ENCODE results near the gene FAM237A. TPM values are rescaled to one million over a fixed set of nuclear protein-coding genes. Genes with fewer than 3 reads are reported as not detected.
A peak's percentile ranks its signal among the peaks of the same experiment; 100 is the strongest.

Gene FAM237A
- total RNA-seq, 4 donors from 2014 or later, result not detected

DNA sequence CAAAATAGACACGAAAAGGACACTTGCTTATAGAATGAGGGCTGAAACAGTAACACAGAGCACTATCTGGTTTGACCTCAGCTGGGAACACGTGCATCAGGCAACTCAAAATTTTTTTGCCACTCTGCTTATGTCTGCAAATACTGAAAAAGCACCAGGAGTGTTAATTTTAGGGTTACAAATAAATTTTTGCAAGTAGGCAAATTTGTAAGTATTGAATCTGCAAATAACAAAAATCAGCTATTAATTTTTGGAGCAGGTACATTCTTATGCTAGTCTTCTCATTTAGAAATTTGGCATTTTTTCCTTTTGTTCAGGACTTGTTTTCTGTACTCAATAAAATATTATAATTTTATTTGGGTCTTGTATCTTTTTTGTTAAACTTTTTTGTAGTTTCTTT lies 46.2 kb downstream of the FAM237A start:
- no peak for ATAC-seq (ENCODE audit: low FRiP score)
- TF ChIP-seq, protein P1, sequence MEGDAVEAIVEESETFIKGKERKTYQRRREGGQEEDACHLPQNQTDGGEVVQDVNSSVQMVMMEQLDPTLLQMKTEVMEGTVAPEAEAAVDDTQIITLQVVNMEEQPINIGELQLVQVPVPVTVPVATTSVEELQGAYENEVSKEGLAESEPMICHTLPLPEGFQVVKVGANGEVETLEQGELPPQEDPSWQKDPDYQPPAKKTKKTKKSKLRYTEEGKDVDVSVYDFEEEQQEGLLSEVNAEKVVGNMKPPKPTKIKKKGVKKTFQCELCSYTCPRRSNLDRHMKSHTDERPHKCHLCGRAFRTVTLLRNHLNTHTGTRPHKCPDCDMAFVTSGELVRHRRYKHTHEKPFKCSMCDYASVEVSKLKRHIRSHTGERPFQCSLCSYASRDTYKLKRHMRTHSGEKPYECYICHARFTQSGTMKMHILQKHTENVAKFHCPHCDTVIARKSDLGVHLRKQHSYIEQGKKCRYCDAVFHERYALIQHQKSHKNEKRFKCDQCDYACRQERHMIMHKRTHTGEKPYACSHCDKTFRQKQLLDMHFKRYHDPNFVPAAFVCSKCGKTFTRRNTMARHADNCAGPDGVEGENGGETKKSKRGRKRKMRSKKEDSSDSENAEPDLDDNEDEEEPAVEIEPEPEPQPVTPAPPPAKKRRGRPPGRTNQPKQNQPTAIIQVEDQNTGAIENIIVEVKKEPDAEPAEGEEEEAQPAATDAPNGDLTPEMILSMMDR (IDR thresholded peaks at IDR 0.05), result no peak

DNA sequence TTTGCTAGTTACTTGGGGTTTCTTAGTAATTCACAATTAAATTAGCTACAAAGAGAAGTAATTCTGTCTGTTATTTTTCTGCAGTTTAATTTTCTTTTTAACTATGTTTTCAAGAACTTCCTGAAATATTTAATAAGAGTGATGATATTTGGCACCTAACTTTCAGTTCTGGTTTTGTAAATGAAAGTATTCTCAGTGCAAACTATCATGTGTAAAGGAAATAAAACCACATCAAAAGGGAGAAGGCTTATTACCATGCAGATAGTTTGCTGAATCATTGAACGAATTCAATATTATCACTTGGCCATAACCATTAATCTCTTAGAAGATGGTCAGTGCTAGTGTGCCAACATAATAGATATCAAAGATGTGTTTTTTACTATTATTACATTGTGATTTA lies 46.7 kb downstream of the FAM237A start:
- DNase-seq (ENCODE audit: low spot score), result no peak
- TF ChIP-seq, protein P1 (IDR thresholded peaks at IDR 0.05), result no peak
- no peak for ATAC-seq (ENCODE audit: low FRiP score)

More for the DNA sequence above, 46.2 kb downstream of the FAM237A start:
- DNase-seq (ENCODE audit: low spot score), result no peak

DNA sequence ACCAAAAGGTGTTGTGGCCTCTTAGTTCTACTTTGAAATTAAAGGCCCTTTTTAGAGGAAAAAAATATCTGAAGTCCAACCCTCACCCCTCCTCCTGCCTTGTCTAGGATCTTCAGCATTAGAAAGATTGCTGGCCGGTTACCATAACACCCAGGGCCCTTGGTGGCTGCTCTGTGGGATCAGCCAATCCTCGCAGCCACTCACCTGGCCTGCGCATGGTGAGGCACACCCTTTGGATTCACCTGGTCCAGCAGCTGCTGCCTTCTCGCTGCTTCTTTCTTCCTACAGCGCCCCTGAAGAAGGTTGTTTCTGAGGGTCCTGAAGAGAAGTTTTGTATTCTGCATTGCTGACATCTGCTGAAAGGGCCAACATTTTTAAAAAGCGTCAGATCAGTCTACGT lies 50.7 kb downstream of the FAM237A start:
- TF ChIP-seq, protein P1 (IDR thresholded peaks at IDR 0.05), result no peak
- DNase-seq (ENCODE audit: low spot score) (no peak), ATAC-seq (ENCODE audit: low FRiP score) (no peak)

DNA sequence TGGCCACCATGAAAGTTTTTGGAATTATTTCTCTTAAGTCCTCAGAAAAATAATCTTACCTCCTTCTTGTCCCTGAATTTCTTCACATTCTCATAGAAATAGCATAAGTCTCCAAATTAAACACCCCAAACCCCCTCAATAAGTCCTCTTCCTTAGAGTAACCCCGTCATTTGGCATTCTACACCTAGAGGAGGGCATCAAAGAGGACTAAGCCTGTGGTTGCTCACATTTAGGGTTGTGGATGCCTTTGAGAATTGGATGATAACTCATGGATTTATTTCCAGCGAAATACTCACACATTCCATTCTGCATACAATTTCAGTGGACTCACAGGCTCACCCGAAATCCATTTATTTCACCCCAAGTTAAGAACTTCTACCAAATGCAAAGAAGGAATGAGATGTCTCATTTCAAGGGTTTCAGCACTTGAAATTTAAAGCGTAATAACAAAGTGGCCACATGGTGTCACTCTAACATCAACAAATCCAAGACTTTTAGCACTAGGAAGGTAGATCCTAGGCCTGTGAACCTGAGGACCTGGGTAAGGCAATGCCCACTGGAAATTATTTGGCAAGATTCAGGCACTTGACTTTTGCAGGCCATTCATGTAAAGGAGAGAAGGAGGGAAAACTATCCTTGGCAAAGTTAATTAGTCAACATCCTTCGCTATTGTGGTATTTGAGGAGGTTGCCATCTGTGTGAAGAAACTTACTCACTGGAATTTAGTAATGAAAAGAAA lies 51.3 kb downstream of the FAM237A start:
- TF ChIP-seq, protein P1 (IDR thresholded peaks at IDR 0.05), result no peak
- peak; percentile 62 for ATAC-seq (ENCODE audit: low FRiP score)
- no peak for DNase-seq (ENCODE audit: low spot score)

DNA sequence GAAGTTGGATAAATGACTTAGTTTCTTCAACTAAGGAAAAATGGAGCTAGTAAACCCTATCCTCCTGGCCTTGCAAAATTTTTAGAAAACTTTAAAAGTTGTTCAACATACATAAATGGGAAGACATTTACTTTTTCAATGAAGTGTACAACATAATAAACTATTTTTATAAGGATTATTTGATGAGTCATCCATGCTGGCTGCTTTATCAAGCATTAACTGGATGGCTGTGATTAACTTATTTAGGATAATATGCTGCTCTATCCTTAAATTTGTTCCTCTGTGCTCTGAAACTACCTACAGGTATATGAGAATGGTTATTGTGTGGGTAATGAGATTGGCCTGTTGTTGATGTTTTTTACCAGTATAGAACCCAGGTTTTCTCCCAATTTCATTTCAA lies 54.6 kb downstream of the FAM237A start:
- DNase-seq (ENCODE audit: low spot score), result no peak
- TF ChIP-seq, protein P1 (IDR thresholded peaks at IDR 0.05), result no peak
- no peak for ATAC-seq (ENCODE audit: low FRiP score)

DNA sequence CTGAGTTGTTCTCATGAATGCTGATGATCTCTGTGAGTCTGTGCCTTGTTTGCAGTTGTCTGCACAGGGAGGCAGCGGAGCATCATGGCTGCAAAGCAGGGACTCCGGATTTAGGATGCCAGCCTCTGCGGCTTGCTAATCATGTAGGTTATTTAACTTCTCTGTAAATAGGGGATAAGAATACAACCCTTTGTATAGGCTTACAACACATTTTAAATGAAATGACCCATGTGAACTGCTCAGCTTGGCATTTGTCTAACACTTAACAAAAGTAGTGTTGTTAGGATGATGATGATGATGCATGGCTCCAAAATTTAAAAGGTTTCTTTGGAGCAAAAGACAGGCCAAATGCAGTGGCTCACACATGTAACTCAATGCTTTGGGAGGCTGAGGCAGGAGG lies 56.5 kb downstream of the FAM237A start:
- TF ChIP-seq, protein P1 (IDR thresholded peaks at IDR 0.05), result no peak
- DNase-seq (ENCODE audit: low spot score), result no peak
- ATAC-seq (ENCODE audit: low FRiP score), result no peak

Other genes starting within 250 kb of the FAM237A start
- gene ADAM23, start 199.0 kb upstream of the FAM237A start, total RNA-seq, result 1 to 10 TPM in 2 of 4 donors, under 1 TPM in 2; 0.37 to 4.6 (median 2.2) TPM
- not detected for gene DYTN, start 75.9 kb downstream of the FAM237A start, total RNA-seq
- gene MDH1B, start 122.8 kb downstream of the FAM237A start, total RNA-seq, result 1 to 10 TPM in 2 of 4 donors, under 1 TPM in 1, not detected in 1; 0.63 to 3.3 (median 1.2) TPM
- gene FASTKD2, start 123.1 kb downstream of the FAM237A start, total RNA-seq, result 10 to 100 TPM; 27.8 to 51.3 (median 31.3) TPM